ENCODE results near the gene SLCO2B1.

DNA sequence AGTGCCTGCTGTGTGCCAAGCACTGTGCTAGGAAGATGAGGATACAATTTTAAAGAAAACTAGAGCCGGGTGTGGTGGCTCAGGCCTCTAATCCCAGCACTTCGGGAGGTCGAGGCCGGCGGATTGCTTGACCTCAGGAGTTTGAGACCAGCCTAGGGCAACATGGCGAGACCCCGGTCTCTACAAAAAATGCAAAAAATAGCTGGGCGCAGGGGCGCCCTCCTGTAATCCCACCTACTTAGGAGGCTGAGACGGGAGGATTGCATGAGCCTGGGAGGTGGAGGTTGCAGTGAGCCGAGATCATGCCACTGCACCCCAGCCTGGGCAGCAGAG, 98.0 kb downstream of the SLCO2B1 start:
- TF ChIP-seq EZH2 (IDR thresholded peaks at IDR 0.05; ENCODE audit: borderline replicate concordance, low read length) (no peak), CTCF (conservative IDR thresholded peaks at IDR 0.05 in 1 of 2, IDR thresholded peaks at IDR 0.05 in 1 of 2; ENCODE audit: extremely low read depth in 1 of 2, insufficient read depth in 1 of 2, low read depth in 1 of 2, low read length in 2 of 2) (no peak)
